Stimulated activated CD4-positive, alpha-beta T cell treated with anti-CD3 and anti-CD28 coated beads, TNF-alpha, amount 100 ng/mL, for 4 hours (primary cell): ENCODE measurements around the gene UBAC1.
"Not testable (repeated sequence)": the region's sequence is repeated elsewhere in the genome, so short reads cannot be mapped to it uniquely, and the experiment has no call there.

Experiments used
- DNase-seq, 3 experiments: peaks; one replicate each; pipeline ENCODE4 v3.0.0-alpha.2; 2020; ENCODE audit warnings: low read depth in 3 of 3

UBAC1 gene

DNA sequence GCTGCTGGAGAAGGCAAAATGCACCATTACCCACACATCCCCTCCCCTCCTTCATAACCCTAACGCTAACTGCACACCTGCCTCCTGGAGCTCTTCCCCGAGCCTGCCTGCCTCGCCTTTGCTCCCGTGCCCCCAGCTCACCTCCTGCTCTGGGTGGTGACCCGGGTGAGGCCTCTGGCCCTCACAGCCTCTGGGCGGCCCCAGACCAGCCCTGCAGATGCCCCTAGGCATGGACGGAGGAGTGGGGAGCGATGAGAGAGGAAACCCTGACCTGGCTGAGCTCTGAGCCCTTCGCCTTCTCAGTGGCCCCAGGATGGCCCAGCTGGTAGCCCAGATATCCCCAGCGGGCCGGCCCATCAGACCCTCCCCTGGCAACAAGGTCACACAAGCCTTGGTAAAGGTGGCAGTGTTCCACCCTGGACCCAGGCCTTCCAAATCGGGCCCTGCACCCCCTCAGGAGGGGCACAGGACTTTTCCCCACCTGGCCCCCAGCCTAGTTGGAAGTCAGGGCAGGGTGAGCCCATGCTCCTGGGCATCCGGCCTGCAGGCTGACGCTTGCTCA, 39.3 kb downstream of the UBAC1 start:
- no peak for DNase-seq

DNA sequence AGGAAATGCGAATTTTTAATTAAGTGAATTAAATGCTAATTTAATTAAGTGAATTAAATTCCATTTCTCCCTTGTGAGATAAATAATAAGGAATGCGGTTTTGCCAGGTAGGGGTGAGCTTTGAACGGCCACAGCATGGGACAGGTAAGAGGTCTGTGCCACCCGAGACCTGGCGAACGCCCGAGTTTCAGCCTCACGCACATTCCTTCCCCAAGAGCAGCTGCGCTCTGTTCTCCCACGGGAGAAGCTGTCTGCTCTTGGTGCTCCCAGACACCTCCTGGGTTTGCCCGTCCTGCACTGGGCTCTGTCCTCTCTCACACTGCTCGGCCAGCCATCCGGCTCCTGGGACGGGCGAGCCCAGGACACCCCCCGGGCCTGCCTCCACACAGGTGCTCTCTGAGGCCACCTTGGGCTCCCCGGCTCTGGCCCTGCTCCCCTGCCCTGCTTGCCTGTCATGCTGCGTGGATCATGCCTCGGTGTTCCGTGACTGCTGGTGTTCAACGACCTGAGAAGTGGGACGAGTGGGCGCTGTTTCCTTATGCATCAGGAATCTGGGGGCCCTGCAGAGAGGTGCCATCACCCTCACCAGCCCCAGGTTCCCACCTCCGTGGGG, 40.1 kb downstream of the UBAC1 start:
- no peak for DNase-seq

DNA sequence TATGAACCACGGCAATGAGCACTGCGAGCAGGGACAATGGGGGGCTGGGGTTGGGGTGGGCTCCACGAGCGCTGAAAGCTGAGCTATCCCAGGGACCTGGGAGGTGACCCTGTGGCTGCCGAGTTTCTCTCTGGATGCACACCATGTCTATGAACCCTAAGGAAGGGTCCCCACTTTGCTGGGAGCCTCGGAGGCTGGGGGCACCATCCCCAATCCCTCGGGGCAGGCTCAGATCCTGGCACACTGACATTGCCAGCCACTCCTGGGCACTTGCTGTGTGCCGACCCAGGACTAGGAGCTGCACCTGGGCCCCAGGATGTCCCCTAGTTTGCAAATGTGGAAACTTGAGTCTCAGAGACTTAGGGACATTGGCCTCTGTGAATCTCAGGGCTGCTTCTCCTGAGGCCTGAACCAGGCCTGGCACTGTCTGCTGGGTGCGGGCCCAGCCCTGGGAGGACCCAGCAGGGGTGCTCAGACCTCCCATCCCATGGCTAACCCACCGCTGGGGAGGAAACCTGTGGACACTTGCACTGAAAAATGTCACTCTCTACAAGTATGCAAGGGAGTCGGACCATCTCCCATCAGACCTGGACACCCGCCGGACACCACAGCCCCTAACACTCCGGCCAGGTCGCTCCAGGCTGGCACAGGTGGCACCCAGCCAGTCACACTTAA, 40.8 kb downstream of the UBAC1 start:
- DNase-seq = no peak

DNA sequence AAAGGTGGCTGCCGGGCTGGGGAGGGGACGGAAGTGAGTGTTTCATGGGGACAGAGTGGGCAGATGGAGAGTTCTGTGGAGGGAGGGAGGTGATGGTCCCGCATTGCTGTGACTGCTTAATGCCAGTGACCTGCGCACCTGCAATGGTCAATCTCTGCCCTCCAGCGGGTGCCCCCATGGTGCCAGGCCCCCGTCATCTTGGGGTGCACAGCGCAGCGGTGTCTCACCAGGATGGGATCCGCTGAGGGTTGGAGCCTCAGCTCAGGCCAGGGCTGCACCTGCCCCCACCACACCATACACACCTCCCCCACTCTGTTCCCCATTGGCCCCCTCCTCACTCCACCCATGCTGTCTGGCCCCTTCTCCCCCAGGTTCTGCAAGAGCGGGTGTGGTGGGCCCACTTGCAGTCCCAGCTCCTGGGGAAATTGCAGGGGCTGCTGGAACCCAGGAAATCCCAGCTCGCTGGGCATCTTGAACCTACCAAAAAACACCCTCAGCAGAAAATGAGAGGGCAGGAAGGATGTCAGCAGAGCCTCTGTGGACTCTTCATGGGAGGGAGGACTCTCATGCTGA, 41.8 kb downstream of the UBAC1 start:
- no peak for DNase-seq

GRCh38 chr9:135916227-135916626, 44.9 kb downstream of the UBAC1 start:
- DNase-seq = not testable (repeated sequence)

DNA sequence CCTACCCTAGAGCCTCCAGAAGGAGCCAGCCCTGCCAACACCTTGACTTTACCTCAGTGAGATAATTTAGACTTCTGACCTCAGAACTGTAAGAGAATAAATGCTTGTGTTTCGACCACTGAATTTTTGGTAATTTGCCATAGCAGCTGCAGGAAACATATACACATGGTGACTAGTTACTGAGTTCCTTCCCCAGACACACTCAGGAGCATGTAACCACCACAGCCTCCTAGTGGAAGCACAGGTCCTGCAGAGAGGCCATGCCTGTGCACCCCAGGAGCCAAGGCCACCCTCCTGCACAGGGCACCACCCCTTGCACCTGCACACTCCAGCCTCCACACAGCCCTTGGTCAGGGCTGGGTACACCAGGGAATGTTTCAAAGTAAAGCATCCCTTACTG, 46.3 kb downstream of the UBAC1 start:
- DNase-seq = no peak

- DNase-seq = not testable (repeated sequence)
Measured at GRCh38 chr9:135911233-135911632, 49.9 kb downstream of the UBAC1 start.

DNA sequence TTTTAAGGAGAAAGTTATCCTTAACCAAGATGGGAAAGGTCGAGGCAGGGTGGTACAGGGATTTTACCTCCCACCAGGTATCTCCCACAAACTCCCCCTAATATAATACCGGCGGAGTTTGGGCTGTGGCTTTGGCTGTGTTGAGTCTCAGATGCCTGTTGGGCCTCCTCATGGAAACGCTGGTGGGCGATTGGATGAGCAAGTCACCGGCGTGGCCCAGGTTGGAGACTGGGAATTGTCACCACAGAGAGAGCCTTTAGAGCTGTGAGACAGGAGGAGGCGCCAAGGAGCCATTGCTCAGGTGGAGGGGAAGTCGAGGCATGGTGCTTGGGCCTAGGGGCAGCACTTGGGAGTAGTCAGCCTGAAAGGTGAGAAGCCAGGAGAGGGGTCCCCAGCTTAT, 50.4 kb downstream of the UBAC1 start:
- no peak for DNase-seq

GRCh38 chr9:135910216-135910615, 51.0 kb downstream of the UBAC1 start:
- DNase-seq = no peak

GRCh38 chr9:135909371-135909770, 51.8 kb downstream of the UBAC1 start:
- no peak for DNase-seq

GRCh38 chr9:135908754-135909204, 52.4 kb downstream of the UBAC1 start:
- DNase-seq = no peak

DNA sequence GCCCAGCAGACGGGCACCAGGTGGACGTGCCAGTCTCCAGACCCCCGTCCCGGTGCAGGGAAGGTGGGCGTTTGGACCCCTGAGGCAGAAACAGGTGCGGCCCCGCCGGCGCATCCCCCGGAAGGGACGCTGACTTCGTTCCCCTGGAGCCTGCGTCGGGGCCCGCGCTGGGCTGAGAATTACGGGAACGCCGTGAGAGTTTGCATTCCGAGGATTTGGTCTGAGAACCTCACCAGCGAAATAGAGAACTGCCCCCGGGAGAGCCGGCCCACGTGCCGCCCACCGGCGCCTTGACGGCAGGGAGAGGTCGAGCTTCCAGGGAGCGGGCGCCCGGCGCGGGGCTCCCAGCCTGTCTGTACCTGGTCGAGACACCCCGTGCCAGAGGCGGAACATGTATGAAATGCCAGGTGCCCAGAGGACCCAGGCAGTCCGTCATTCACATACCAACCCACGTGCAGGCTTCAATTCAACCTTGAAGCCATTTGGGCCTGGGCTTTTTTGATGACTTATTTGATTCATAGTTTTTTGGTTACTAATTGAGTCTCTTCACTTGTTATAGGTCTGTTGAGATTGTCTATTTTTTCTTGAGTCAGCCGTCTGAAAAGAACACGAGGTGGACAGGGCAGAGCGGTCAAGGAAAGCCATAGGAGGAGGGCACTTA, 53.0 kb downstream of the UBAC1 start:
- DNase-seq = no peak

DNA sequence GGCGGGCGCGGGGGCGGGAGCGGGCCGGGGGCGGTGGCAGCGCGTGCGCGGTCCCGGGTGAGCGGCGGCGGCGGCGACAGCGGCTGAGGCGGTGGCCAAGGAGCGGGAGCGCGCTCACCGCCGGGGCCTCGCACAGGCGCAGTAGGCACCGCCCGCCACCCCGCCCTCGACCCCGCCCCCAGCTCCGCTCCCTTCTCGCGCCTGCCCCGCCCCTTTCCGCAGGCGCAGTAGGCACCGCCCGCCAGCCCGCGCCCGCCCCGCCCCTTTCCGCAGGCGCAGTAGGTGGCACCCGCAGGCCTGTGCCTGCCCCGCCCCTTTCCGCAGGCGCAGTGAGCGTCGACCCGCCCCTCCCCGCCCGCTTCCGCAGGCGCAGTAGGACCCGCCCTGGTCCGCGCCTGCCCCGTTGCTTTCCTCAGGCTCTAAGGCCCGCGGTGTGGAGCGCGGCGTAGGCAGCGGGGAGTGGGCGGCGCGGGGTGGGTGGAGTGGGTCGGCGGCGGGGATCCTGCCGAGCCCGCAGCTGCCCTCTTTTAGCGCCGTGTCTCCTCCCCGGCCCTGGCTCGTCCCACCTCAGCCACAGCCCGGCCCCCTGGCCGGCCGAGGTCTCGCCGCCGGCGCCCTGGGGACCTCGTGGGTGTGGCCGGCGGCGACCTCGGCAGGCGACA, 53.6 kb downstream of the UBAC1 start, which contains the start of gene CAMSAP1:
Gene CAMSAP1 (minus strand): TSS at position 116 of the 662 bp plus-strand sequence. CDS start 387 bp downstream, outside the sequence.
- peak; percentile 91 to 92 (median 91) for DNase-seq

DNA sequence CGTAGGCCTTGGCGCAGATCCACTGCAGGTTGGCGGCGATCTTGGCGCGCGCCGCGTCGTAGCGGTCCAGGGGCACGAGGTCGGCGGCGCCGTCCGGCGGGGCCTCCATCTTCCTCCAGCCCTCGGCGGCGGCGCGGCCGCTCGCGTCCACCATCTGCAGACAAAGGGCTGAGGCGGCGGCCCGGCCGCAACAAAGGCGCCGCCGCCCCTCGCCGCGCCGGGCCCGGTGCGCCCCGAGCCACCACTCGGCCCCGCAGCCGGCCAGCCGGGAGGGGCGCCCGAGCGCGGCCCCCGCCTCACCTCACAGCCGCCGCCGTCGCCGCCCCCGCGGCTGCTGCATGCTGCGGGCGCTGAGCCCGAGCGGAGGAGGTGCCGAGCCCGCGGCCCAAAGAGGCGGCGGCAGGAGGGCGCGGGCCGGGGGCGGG, 54.2 kb downstream of the UBAC1 start:
- DNase-seq = no peak

GRCh38 chr9:135906291-135907005, 54.7 kb downstream of the UBAC1 start:
- DNase-seq = no peak

DNA sequence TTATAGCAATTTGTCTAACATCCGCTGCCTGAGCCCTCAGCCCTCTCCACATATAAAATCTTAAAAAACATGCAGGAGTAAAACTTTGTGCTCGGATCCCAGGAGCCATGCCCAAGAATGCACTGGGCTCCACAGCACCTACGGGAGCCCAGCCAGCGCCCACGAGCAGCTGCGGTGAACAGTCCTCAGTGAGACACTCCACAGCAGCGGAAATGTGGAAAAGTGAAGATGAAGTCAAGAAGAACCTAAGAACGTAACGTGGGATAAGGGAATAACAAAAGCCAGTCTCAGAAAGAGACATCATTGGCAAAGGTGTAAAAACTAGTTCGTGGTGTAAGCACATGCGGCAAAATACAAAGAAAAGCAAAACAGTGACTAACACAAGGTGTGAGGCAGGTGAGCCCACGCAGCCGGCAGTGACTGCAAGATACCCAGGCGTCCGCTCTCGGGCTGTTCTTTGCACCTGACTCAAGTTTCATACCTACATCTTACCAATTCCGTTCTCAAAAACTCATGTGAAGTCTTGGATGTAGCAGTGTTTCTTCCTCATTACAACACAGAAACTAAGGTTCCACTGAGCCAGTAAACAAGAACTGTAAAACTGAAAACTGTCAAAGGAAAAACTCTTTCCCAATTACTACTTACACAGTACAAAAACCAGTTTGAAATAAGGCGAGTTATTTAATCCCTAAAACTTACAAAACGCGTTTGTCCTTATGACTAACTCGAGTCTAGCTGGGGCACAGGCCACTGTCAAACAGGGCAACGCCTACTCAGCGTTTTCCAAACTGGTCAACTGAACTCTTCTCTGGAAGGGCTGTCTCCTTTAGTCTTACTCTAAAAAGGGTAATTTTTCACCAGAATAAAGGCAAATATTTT, 55.6 kb downstream of the UBAC1 start:
- DNase-seq = peak; percentile 35 to 61 (median 54)

DNA sequence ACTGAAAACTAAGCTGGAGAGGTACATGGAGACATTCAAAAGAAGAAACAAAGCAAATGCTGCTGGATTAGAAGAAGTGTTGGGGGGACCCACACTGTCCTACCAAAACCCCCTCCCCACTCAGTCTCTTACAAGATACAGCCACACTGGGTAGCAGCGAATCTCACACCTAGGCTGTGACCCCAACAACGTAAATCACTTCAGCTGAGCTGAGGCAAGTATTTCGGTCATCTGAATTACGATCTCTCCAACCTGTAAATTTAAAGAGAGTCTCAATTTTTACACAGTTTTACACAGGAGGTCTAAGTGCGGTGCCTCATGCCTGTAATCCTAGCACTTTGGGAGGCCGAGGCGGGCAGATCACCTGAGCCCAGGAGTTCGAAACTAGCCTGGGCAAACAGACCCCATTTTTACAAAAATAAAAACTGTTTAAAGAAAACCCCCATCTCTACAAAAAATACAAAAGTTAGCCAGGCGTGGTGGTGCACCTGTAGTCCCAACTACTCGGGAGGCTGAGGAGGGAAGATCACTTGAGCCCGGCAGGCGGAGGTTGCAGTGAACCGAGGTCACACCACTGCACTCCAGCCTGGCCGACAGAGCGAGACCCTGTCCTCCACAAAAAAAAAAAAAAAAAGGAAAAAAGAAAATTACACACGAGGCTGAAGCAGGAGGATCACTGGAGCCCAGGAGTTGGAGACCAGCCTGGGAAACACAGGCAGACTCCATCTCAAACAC, 57.2 kb downstream of the UBAC1 start:
- no peak for DNase-seq

DNA sequence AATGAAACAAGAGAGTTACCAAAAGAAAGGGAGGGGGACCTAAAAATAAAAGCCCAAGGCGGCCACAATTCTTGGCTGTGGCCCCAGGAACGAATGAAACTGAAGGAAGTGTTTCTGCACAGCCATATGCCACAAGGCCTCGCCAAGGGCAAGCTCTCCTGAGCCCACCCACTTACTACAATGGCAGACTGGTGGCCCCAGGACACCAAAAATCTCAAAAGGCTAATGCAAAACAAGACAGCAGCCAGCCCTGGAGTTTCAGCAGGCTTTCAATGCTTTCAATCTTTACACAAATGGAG, 57.9 kb downstream of the UBAC1 start:
- no peak for DNase-seq

DNA sequence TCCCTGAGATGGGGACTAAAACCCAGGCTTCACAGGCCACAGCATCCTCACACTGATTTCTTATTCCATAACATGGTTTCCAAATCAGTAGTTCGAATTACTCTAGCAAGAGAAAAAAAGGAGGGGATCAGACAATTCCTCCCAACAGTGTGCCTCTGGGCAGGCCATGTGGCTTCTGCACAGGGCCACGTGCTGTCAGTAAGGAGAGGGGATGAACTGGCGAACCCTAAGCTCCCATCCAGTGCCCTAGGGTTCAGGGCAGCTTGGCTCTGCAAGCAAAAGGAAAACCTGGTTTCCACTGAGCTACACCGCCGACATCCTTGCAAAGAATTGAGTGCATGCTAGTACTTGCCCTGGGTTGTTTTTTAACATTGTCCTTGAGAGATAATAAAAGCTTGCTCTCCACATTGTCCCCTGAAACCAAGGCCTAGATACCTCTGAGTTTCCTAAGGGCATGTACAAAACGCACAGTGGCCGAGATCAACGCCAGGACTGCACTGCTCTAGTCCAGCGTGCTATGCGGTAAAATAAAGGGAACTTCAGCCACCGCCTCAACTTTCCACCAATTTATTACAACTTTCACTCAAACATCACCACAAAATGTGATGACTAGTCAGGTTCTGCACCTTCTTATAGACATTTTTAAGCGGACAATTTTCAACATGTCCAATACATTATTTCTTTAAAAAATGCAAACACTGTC, 58.4 kb downstream of the UBAC1 start:
- DNase-seq = no peak
